Measurements from ENCODE around the gene CCNT1.

GRCh38 chr12:48686037-48686595 lies 30.4 kb downstream of the CCNT1 start:
- TF ChIP-seq CTCF (IDR thresholded peaks at IDR 0.05) (no peak), POLR2AphosphoS5 (IDR thresholded peaks at IDR 0.05; ENCODE audit: low read depth, low read length) (no peak), REST (IDR thresholded peaks at IDR 0.05; ENCODE audit: insufficient read depth in 1 of 2, low read depth in 2 of 2, low read length in 1 of 2) (no peak), SIN3A (IDR thresholded peaks at IDR 0.05; ENCODE audit: borderline replicate concordance, insufficient read depth, low read depth, low read length) (no peak), TCF7L2 (IDR thresholded peaks at IDR 0.05; ENCODE audit: low read depth, low read length) (no peak)
